GM20000 (cell line): ENCODE measurements around the gene TRIM66.

Experiments used
- DNase-seq: peaks from one replicate; pipeline ENCODE4 v3.0.0; 2012; ENCODE audit warnings: low spot score
- TF ChIP-seq, protein P1 (sequence below): IDR thresholded peaks from 2 replicates; pipeline ENCODE4 v1.5.1; 2012; ENCODE audit warnings: mild to moderate bottlenecking, control low read depth; ENCODE audit errors: extremely low read depth, missing control alignments

The TRIM66 gene

DNA sequence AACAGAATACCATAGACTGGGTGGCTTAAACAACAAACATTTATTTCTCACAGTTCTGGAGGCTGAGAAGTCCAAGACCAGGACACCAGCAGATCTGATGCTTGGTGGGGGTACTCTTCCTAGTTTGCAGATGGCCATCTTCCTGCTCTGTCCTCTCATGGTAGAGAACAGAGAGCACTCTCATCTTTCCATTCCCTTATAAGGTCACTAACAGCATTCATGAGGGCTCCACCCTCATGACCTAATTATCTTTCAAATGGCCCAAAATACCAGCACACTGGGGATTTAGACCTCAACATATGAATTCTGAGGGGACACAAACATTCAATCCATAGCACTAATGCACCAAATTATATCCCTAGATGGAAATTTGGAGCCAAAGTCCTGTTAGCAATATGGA is 94.5 kb downstream of the TRIM66 start:
- no peak for DNase-seq
- TF ChIP-seq, protein P1, sequence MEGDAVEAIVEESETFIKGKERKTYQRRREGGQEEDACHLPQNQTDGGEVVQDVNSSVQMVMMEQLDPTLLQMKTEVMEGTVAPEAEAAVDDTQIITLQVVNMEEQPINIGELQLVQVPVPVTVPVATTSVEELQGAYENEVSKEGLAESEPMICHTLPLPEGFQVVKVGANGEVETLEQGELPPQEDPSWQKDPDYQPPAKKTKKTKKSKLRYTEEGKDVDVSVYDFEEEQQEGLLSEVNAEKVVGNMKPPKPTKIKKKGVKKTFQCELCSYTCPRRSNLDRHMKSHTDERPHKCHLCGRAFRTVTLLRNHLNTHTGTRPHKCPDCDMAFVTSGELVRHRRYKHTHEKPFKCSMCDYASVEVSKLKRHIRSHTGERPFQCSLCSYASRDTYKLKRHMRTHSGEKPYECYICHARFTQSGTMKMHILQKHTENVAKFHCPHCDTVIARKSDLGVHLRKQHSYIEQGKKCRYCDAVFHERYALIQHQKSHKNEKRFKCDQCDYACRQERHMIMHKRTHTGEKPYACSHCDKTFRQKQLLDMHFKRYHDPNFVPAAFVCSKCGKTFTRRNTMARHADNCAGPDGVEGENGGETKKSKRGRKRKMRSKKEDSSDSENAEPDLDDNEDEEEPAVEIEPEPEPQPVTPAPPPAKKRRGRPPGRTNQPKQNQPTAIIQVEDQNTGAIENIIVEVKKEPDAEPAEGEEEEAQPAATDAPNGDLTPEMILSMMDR, result no peak

DNA sequence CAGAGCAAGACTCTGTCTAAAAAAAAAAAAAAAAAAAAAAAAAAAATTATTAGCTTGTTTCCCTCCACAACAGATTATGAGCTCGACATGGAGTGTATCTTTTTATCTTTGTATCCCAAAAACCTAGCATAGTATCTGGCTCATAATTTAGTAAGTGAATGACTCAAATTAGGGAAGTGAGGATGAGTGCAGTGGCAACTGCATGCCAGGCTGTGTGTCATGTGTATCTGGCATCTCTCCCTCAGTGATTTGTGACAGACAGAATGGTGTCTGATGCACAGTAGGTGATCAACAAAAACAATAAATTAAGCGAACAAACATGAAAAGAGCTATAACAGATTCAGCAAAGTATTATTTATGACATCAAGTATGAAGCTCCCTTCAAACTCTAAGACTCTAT is 95.7 kb downstream of the TRIM66 start:
- TF ChIP-seq, protein P1, result no peak
- DNase-seq, result no peak

DNA sequence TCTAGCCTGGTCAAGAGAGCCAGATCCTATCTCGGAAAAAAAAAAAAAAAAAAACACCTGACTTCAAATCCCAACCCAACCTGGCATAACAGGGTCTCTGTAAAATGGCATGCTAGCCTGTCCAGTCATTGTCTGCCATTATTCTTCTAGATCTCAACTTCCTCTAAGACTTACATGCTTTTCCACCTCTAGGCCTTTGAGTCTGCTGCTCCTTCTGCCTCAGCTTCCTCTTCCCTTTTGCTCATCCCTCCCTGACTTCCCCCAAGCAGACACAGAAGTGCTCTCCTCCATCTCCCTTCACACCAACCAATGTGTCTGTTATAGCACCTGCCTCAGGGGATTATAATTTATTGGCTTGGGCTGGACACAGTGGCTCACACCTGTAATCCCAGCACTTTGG is 96.3 kb downstream of the TRIM66 start:
- DNase-seq, result no peak
- TF ChIP-seq, protein P1, result no peak

DNA sequence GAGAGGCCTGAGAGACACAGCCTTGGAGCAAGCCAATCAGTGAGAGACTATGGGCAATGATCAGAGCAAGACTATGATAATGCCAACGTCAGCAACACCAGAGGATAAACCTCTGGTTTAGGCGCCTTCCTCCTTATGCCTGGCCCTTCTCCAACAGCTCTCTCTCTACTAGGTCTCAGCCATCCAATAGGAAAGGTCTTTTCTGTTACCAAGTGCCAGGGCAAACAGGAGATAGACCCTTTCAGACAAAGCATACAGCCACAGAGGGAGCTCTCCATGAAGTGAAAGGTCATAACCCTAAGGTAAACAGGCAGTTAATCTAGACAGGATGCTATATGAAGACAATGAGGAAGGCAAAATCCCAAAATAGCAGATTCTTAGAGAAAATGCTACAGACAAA is 98.0 kb downstream of the TRIM66 start:
- no peak for DNase-seq
- TF ChIP-seq, protein P1, result no peak

DNA sequence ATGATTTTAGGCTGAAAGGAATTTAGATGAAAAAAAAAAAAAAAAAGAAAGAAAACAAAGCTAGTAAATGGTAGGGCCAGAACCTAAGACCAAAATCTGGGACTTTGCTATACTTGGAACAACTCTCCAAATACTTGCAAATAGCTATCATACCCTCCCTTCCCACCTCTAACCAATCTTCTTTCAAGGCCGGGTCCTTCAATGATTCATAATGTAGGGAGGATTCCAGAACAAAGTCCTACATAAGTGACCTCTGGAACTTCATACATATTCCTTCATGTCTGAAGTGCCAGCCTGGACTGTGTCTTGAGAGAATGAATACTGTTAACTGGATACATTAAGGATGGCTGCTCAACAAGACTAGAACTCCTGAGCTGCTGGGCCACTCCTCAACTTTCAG is 98.4 kb downstream of the TRIM66 start:
- TF ChIP-seq, protein P1, result no peak
- DNase-seq, result no peak

DNA sequence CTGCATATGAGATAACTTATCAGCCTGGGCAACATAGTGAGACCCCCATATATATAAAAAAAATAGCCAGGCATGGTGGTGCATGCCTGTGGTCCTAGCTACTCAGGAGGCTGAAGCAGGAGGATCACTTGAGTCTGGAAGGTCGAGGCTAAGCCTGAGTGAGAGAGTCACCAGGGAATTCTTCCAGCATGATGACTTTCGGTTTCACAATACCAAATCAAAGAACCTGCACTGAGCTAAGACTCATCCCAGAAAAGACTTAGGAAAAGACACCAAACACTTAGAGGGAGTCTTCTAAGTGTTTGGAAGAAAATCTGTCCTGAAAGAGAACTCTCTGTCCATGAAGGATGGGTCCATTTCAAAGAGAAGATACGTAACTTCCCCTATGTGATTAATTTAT is 101.2 kb downstream of the TRIM66 start:
- no peak for DNase-seq
- TF ChIP-seq, protein P1, result no peak

DNA sequence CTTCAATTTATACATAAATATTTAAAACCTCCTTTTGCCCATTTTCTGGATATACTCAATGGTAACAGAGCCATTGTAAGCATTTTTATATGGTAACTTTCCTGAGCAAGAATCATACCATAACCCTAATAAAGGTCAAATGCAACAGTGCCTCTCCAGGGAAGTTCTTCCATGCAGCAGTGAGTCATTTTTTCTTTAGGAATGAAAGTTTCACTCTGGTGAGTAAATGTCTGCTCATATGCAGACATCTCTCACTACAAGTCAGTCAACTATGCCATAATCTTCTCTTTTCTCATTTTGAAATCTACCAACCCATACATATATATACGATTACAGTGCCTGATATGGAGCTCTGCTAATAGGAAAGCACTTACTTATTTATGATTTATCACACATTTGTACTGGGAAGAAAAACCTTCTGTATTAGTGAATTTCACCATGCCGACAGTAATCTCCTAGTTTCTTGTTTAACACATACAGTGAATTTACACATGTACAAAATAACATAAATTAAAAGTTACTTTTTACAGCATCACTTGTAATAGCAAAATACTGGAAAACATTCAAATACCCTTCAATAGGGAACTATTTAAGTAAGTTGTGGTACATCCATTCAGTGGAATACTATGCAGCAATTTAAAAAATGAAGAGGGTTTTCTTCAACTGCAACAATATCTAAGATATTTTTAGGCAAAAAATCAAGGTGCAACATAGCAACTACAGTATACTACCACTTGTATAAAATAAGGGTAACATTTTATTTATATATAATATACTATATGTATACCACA is 104.5 kb downstream of the TRIM66 start:
- no peak for DNase-seq
- TF ChIP-seq, protein P1, result no peak
